ENCODE data around the gene COP1.

DNA sequence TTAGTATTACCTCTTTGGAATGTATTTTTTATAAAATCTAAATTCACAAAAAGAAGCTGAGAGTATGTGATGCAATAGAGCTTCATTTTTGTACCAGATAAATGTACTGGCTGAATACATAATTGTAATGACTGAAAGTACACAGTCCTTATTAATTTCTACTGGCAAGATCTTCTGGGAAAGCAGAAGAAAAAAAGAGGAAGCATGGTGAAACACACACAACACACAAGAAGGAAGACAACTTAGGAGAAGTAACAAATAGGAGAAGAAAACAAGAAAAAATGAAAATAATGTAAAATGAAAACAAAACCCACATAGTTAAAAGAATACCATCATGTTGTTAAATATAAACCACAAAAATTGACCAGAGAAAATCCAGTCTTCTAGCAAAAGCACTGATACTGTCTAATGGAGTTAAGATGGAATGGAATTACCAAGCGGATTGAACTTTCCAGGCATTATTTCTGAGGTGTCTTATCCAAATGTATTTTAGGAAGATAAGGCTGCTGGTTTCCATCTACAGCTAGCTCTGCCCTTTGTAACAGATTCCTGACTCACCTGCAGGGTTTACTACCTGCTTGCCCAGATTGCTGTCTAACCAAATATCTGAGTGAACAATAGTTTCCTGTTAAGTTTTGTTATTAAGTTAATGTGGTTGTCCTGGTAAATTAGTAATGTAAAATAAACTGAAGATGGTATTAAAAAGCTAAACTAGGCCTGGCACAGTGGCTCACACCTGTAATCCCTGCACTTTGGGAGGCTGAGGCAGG, 4.5 kb upstream of the COP1 start:
- TF ChIP-seq, protein P1, sequence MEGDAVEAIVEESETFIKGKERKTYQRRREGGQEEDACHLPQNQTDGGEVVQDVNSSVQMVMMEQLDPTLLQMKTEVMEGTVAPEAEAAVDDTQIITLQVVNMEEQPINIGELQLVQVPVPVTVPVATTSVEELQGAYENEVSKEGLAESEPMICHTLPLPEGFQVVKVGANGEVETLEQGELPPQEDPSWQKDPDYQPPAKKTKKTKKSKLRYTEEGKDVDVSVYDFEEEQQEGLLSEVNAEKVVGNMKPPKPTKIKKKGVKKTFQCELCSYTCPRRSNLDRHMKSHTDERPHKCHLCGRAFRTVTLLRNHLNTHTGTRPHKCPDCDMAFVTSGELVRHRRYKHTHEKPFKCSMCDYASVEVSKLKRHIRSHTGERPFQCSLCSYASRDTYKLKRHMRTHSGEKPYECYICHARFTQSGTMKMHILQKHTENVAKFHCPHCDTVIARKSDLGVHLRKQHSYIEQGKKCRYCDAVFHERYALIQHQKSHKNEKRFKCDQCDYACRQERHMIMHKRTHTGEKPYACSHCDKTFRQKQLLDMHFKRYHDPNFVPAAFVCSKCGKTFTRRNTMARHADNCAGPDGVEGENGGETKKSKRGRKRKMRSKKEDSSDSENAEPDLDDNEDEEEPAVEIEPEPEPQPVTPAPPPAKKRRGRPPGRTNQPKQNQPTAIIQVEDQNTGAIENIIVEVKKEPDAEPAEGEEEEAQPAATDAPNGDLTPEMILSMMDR (IDR thresholded peaks at IDR 0.05) = no peak
- no peak for TF ChIP-seq POLR2A (IDR thresholded peaks at IDR 0.05)

Measured in tibial nerve (tissue), 3 donors.